Cardiac muscle cell (in vitro differentiated cells and primary cell): Measurements from ENCODE around the gene NPLOC4. TPM values are rescaled to one million over a fixed set of nuclear protein-coding genes. Genes with fewer than 3 reads are reported as not detected.

Experiments used
- DNase-seq, 2 donors: peaks; one replicate each; pipeline versions ENCODE4 v3.0.0 to v3.0.0-alpha.2; 2010 to 2017; ENCODE audit warnings: low read depth in 1 of 2, low spot score in 1 of 2
- H3K27ac ChIP-seq: fragments of 200-600 bp; sonication (generic); 2 replicates; pipeline ENCODE4 v1.5.1; 2016
- H3K27me3 ChIP-seq: fragments of 200-600 bp; sonication (generic); 2 replicates; pipeline ENCODE4 v1.6.0; 2016; ENCODE audit warnings: control low read depth
- H3K36me3 ChIP-seq: fragments of 200-600 bp; sonication (generic); 2 replicates; pipeline ENCODE4 v1.5.1; 2016; ENCODE audit warnings: control low read depth
- H3K4me1 ChIP-seq: fragments of 200-600 bp; sonication (generic); 2 replicates; pipeline ENCODE4 v1.8.1; 2017; ENCODE audit warnings: low read depth, mild to moderate bottlenecking, mixed run types
- H3K4me3 ChIP-seq: fragments of 200-600 bp; sonication (generic); 2 replicates; pipeline ENCODE4 v1.5.1; 2016; ENCODE audit warnings: mild to moderate bottlenecking
- H3K9me3 ChIP-seq: fragments of 200-600 bp; sonication (generic); 2 replicates; pipeline ENCODE4 v1.5.1; 2017; ENCODE audit warnings: low read depth, mild to moderate bottlenecking, control low read depth
- CTCF ChIP-seq: IDR thresholded peaks from 2 replicates; pipeline ENCODE4 v1.5.1; 2012; ENCODE audit warnings: low read depth, mild to moderate bottlenecking, low read length
- polyA plus RNA-seq: library from polyadenylated mRNA; unstranded; fragments of >200 nt; fragmentation: Nextera tagmentation; extraction: Ambion mirVana; gene quantifications from 2 replicates; pipeline ENCODE4 v1.2.1, GENCODE V29; 2016
- total RNA-seq: library from RNA; depleted of rRNA; stranded (reverse); fragments of >200 nt; gene quantifications from 2 replicates; pipeline ENCODE4 v1.2.3, GENCODE V29; 2016

The NPLOC4 gene
- total and polyA plus RNA-seq, 2 experiments from 2014 or later: 51.5 to 53.8 TPM

GRCh38 chr17:81546906-81547613, 89.9 kb downstream of the NPLOC4 start:
- peaks cover 21% of the 10 kb centered on the region for H3K36me3 ChIP-seq
- H3K4me1 ChIP-seq: peaks cover 4% of the 10 kb centered on the region
- H3K27me3 ChIP-seq: no peaks in the 10 kb centered on the region
- no peak for TF ChIP-seq CTCF
- no peak overlapping the region for H3K27ac ChIP-seq
- no peak for DNase-seq
- H3K9me3 ChIP-seq: no peaks in the 10 kb centered on the region
- H3K4me3 ChIP-seq: no peak overlapping the region

DNA sequence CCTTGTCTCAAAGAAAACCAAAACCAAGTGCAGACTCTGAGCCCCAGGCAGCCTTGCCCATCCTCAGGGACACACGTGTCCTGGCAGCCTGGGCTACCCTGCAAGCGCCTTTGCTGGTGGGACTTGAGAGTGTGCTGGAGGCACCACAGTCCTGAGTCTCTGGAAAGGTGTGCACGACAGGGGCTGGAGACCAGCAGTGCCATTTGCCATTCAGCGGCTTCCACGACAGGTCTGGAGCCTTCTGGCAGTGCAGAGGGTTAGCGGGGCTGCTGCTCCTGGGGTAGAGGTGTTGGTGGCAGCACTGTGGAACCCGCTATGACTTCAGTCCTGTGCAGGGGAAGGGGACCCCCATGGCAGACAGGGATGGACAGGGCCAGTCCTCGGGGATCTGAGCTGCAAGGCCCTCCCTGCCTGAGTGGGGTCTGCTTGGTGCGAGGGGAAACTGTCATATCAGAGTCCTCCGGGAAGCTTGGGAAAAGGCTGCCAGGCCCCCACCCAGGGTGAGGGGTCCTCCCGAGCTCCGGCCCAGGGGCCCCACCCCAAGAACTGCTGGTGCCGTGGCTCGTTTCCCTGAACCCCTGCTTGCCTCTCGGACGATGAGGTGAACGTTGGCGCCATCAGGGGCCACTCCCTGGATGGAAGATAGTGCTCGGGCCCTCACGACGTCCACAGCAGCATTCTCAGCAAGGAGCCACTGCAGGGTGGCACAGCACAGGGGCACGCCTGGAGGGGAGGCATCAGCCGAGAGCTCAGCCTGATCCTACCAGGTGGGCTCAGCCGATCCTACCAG, 91.6 kb downstream of the NPLOC4 start:
- Histone ChIP-seq H3K36me3 (peaks cover 25% of the 10 kb centered on the region), H3K4me1 (no peaks in the 10 kb centered on the region), H3K4me3 (no peak overlapping the region), H3K27ac (no peak overlapping the region), H3K27me3 (no peaks in the 10 kb centered on the region), H3K9me3 (no peaks in the 10 kb centered on the region)
- no peak for TF ChIP-seq CTCF
- DNase-seq: no peak

GRCh38 chr17:81544281-81544974, 92.5 kb downstream of the NPLOC4 start:
- no peaks in the 10 kb centered on the region for H3K4me1 ChIP-seq
- no peak overlapping the region for H3K27ac ChIP-seq
- DNase-seq: no peak
- H3K4me3 ChIP-seq: no peak overlapping the region
- H3K9me3 ChIP-seq: no peaks in the 10 kb centered on the region
- H3K36me3 ChIP-seq: peaks cover 21% of the 10 kb centered on the region
- TF ChIP-seq CTCF: no peak
- H3K27me3 ChIP-seq: no peaks in the 10 kb centered on the region

- H3K4me3 ChIP-seq: no peak overlapping the region
- no peak for TF ChIP-seq CTCF
- DNase-seq: no peak
- no peaks in the 10 kb centered on the region for H3K4me1 ChIP-seq
- H3K36me3 ChIP-seq: peaks cover 21% of the 10 kb centered on the region
- no peaks in the 10 kb centered on the region for H3K27me3 ChIP-seq
- H3K27ac ChIP-seq: no peak overlapping the region
- H3K9me3 ChIP-seq: no peaks in the 10 kb centered on the region
Measured at GRCh38 chr17:81543756-81544155, 93.2 kb downstream of the NPLOC4 start.

DNA sequence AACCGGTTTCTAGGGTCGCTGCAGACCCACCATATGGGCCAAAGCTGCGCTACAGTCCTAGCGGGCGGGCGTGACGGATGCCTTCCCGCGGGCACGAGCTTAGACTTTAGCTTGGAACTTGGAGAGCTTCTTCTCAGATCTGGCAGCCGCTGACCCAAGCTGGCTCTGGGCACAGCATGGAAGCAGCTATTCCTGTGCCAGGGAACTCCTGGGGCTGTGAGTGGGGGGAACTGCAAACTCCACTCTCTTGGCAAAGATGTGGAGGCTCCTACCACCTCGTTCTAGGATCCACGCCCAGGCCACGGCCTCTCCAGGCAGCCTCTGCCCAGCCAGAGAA, 93.6 kb downstream of the NPLOC4 start:
- no peak overlapping the region for H3K27ac ChIP-seq
- peaks cover 21% of the 10 kb centered on the region for H3K36me3 ChIP-seq
- no peaks in the 10 kb centered on the region for H3K27me3 ChIP-seq
- H3K4me1 ChIP-seq: no peaks in the 10 kb centered on the region
- TF ChIP-seq CTCF: no peak
- no peak for DNase-seq
- no peak overlapping the region for H3K4me3 ChIP-seq
- no peaks in the 10 kb centered on the region for H3K9me3 ChIP-seq
